DMS79 (cell line): ENCODE measurements around the gene ZNF506.
"Not testable (repeated sequence)": the region's sequence is repeated elsewhere in the genome, so short reads cannot be mapped to it uniquely, and the experiment has no call there.

Source experiments
- DNase-seq: peaks from one replicate; lab custom pipeline; 2025; lab: John Stamatoyannopoulos, UW

The ZNF506 gene

GRCh38 chr19:19778666-19779065, 42.9 kb downstream of the ZNF506 start:
- no peak for DNase-seq

- DNase-seq = no peak
Observed at GRCh38 chr19:19777692-19778091, 43.9 kb downstream of the ZNF506 start.

GRCh38 chr19:19776206-19777008, 45.1 kb downstream of the ZNF506 start:
- peak; percentile 96 for DNase-seq

- DNase-seq = no peak
Observed at GRCh38 chr19:19775891-19776205, 45.7 kb downstream of the ZNF506 start.

GRCh38 chr19:19774354-19775033, 47.1 kb downstream of the ZNF506 start:
- no peak for DNase-seq

- DNase-seq = not testable (repeated sequence)
Observed at GRCh38 chr19:19771963-19772362, 49.6 kb downstream of the ZNF506 start.

GRCh38 chr19:19769971-19770370, 51.6 kb downstream of the ZNF506 start:
- not testable (repeated sequence) for DNase-seq

GRCh38 chr19:19758164-19758563, 63.4 kb downstream of the ZNF506 start:
- no peak for DNase-seq

- no peak for DNase-seq
Observed at GRCh38 chr19:19752760-19753403, 68.7 kb downstream of the ZNF506 start.

- DNase-seq = no peak
Observed at GRCh38 chr19:19751846-19752245, 69.7 kb downstream of the ZNF506 start.

GRCh38 chr19:19750842-19751790, 70.4 kb downstream of the ZNF506 start:
- DNase-seq = no peak

GRCh38 chr19:19749908-19750841, 71.4 kb downstream of the ZNF506 start:
- no peak for DNase-seq

GRCh38 chr19:19749117-19749907, 72.2 kb downstream of the ZNF506 start:
- DNase-seq = no peak

GRCh38 chr19:19748249-19748938, 73.2 kb downstream of the ZNF506 start:
- no peak for DNase-seq

GRCh38 chr19:19747357-19748220, 74.0 kb downstream of the ZNF506 start:
- DNase-seq = no peak

GRCh38 chr19:19746286-19747213, 75.0 kb downstream of the ZNF506 start:
- DNase-seq = no peak
